Measurements from ENCODE around the gene XCL2. TPM values are rescaled to one million over a fixed set of nuclear protein-coding genes. Genes with fewer than 3 reads are reported as not detected.

XCL2 gene
- polyA plus RNA-seq, 1 of the 3 experiments (the other 2 are of a cell fraction), result not detected

DNA sequence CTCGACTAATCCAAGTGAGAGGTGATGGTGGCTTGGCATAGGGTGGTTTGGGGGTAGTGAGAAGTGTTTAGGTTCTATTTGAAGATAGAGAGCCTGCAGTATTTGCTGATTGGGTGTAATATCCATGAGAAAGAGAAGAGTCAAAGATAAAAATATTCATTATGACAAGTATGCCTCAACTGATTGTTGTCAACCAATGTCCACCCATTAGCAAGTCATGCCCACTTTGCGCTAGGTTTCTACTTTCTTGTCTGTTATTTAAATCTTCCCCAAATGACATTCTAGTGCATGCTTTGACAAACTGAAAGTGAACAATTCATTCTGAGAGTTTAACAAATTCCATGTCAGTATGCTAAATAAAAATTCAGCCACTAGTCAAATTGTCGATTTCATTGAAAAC lies 28.8 kb upstream of the XCL2 start:
- POLR2A ChIA-PET, result no interaction called here
- Histone ChIP-seq H3K4me2 (no peak overlapping the region), H4K20me1 (ENCODE audit: insufficient read depth) (no peaks in the 10 kb centered on the region)

DNA sequence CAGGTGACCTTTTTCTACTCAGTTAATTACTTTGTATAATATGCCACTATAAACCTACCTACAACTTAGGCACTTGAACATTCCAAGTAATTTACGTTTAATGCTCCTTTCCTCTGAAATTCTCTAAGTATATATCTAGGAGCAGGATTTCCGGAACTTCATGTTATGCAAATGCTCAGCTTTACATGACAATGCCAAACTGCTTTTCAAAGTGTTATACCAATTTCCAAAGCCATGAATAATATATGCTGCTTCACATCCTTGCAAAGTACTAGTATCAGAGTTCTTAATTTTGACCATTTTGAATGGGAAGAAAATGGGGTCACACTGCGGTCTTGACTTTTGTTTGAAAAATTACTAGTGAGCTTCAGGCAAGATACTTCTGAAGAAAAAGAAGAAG lies 26.9 kb upstream of the XCL2 start:
- Histone ChIP-seq H3K9me2 (no peaks in the 10 kb centered on the region), H3K4me3 (ENCODE audit: low read depth in 2 of 2, low read length in 1 of 2) (no peak overlapping the region), H3K36me3 (replicated peaks in 1 of 2; ENCODE audit: control insufficient read depth in 1 of 2, insufficient read depth in 2 of 2, low read length in 1 of 2) (no peaks in the 10 kb centered on the region), H3K4me1 (ENCODE audit: control insufficient read depth in 1 of 2, insufficient read depth in 2 of 2, low read depth in 1 of 2, low read length in 1 of 2) (no peaks in the 10 kb centered on the region; a peak in 1 of 4 replicates), H4K20me1 (ENCODE audit: insufficient read depth) (no peaks in the 10 kb centered on the region), H3F3A (replicated peaks; ENCODE audit: insufficient read depth) (no peaks in the 10 kb centered on the region), H3K4me2 (no peak overlapping the region), H3K79me2 (ENCODE audit: insufficient read depth) (no peaks in the 10 kb centered on the region), H3K9ac (no peak overlapping the region), H3K9me3 (no peaks in the 10 kb centered on the region), H3K27me3 (ENCODE audit: insufficient read depth) (no peaks in the 10 kb centered on the region), H2AFZ (ENCODE audit: low read depth) (no peak overlapping the region), H3K27ac (ENCODE audit: low read depth in 2 of 2, low read length in 1 of 2) (no peak overlapping the region)
- DNase-seq, result no peak
- POLR2A ChIA-PET, result no interaction called here
- TF ChIP-seq MAX (IDR thresholded peaks at IDR 0.05; ENCODE audit: low read depth) (no peak), RCOR1 (IDR thresholded peaks at IDR 0.05; ENCODE audit: low read length) (no peak), RAD21 (IDR thresholded peaks at IDR 0.05; ENCODE audit: low read length) (no peak), MXI1 (IDR thresholded peaks at IDR 0.05; ENCODE audit: low read depth, low read length) (no peak), FOXJ3 (CRISPR knock-in tag; IDR thresholded peaks at IDR 0.05) (no peak), TCF12 (IDR thresholded peaks at IDR 0.05) (no peak), CHD2 (IDR thresholded peaks at IDR 0.05; ENCODE audit: low read length, partially characterized antibody) (no peak), GATA2 (CRISPR knock-in tag; IDR thresholded peaks at IDR 0.05) (no peak), JUND (IDR thresholded peaks at IDR 0.05) (no peak), ZBTB33 (IDR thresholded peaks at IDR 0.05; ENCODE audit: borderline replicate concordance, low read depth) (no peak), EZH2phosphoT487 (IDR thresholded peaks at IDR 0.05; ENCODE audit: borderline replicate concordance, low read depth) (no peak), FOSL2 (IDR thresholded peaks at IDR 0.05; ENCODE audit: borderline replicate concordance, low read depth) (no peak), RXRA (IDR thresholded peaks at IDR 0.05; ENCODE audit: borderline replicate concordance, low read depth) (no peak), SIN3A (IDR thresholded peaks at IDR 0.05; ENCODE audit: borderline replicate concordance, low read depth, low read length) (no peak), NRF1 (IDR thresholded peaks at IDR 0.05; ENCODE audit: low read depth, low read length) (no peak), POLR2AphosphoS5 (IDR thresholded peaks at IDR 0.05; ENCODE audit: low read depth, low read length) (no peak), TEAD4 (IDR thresholded peaks at IDR 0.05; ENCODE audit: borderline replicate concordance, insufficient read depth) (no peak), IRF3 (IDR thresholded peaks at IDR 0.05; ENCODE audit: low read depth, low read length) (no peak), ELF1 (IDR thresholded peaks at IDR 0.05) (no peak)
- CTCF ChIA-PET, result interaction anchor here (1.0 to 3.6 kb wide), 3 partner anchors 17 to 778 kb away, joined by 3 to 20 read pairs (median 5); no protein-coding TSS in a partner anchor
- 88% methylated on average over 3 of the region's 3 CpGs for WGBS (ENCODE audit: low lambda C conversion rate)

More for the DNA sequence above, 28.8 kb upstream of the XCL2 start:
- no peak overlapping the region for H3K4me3 ChIP-seq (ENCODE audit: low read depth in 2 of 2, low read length in 1 of 2)
- H3K9me3 ChIP-seq, result no peaks in the 10 kb centered on the region
- H2AFZ ChIP-seq (ENCODE audit: low read depth), result no peak overlapping the region
- TF ChIP-seq, protein P1, sequence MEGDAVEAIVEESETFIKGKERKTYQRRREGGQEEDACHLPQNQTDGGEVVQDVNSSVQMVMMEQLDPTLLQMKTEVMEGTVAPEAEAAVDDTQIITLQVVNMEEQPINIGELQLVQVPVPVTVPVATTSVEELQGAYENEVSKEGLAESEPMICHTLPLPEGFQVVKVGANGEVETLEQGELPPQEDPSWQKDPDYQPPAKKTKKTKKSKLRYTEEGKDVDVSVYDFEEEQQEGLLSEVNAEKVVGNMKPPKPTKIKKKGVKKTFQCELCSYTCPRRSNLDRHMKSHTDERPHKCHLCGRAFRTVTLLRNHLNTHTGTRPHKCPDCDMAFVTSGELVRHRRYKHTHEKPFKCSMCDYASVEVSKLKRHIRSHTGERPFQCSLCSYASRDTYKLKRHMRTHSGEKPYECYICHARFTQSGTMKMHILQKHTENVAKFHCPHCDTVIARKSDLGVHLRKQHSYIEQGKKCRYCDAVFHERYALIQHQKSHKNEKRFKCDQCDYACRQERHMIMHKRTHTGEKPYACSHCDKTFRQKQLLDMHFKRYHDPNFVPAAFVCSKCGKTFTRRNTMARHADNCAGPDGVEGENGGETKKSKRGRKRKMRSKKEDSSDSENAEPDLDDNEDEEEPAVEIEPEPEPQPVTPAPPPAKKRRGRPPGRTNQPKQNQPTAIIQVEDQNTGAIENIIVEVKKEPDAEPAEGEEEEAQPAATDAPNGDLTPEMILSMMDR (IDR thresholded peaks at IDR 0.05), result no peak
- no peak for TF ChIP-seq RFX5 (IDR thresholded peaks at IDR 0.05; ENCODE audit: low read length)
- WGBS (ENCODE audit: low lambda C conversion rate), result 86% methylated on average over 3 of the region's 3 CpGs
- CTCF ChIA-PET, result interaction anchor here (0.6 to 1.0 kb wide), 2 partner anchors 10 to 230 kb away, joined by 3 read pairs; no protein-coding TSS in a partner anchor
- no peaks in the 10 kb centered on the region for H3K36me3 ChIP-seq (replicated peaks in 1 of 2; ENCODE audit: control insufficient read depth in 1 of 2, insufficient read depth in 2 of 2, low read length in 1 of 2)
- no peaks in the 10 kb centered on the region for H3K79me2 ChIP-seq (ENCODE audit: insufficient read depth)
- H3K27ac ChIP-seq (ENCODE audit: low read depth in 2 of 2, low read length in 1 of 2), result no peak overlapping the region
- no peaks in the 10 kb centered on the region; a peak in 1 of 4 replicates for H3K4me1 ChIP-seq (ENCODE audit: control insufficient read depth in 1 of 2, insufficient read depth in 2 of 2, low read depth in 1 of 2, low read length in 1 of 2)
- no peaks in the 10 kb centered on the region for H3F3A ChIP-seq (replicated peaks; ENCODE audit: insufficient read depth)
- H3K9ac ChIP-seq, result no peak overlapping the region
- DNase-seq, result no peak
- H3K9me2 ChIP-seq, result no peaks in the 10 kb centered on the region
- no peaks in the 10 kb centered on the region for H3K27me3 ChIP-seq (ENCODE audit: insufficient read depth)
